Naive thymus-derived CD4-positive, alpha-beta T cell (primary cell): Measurements from ENCODE around the gene CYP1A1. TPM values are rescaled to one million over a fixed set of nuclear protein-coding genes. Genes with fewer than 3 reads are reported as not detected.

Source experiments
- ATAC-seq: fragments of 150-1000 bp; cut with Tn5 transposase; 2 replicates; pipeline ENCODE4 v1.10.0; 2021; ENCODE audit warnings: mild to moderate bottlenecking, moderate library complexity
- CTCF ChIA-PET: fragments of 350-600 bp; sonication (Branson Sonifier 250); formaldehyde crosslinking; loops from one replicate; lab custom pipeline; 2021; ENCODE audit warnings: antibody characterized with exemption; lab: Charles Lee
- POLR2A ChIA-PET: fragments of 350-600 bp; sonication (Branson Sonifier 250); formaldehyde crosslinking; loops from one replicate; lab custom pipeline; 2021; ENCODE audit warnings: antibody characterized with exemption, inconsistent platforms; lab: Charles Lee
- DNase-seq, 9 donors: peaks; one replicate each; pipeline versions ENCODE4 v3.0.0 to v3.0.0-alpha.2; 2020 to 2022; ENCODE audit warnings: mixed read lengths in 1 of 9
- H3K27ac ChIP-seq: one replicate; pipeline ENCODE4 v1.7.0; 2013; ENCODE audit warnings: mild to moderate bottlenecking, low read depth, low read length, moderate library complexity
- H3K27me3 ChIP-seq, 2 donors: one replicate each; pipeline ENCODE4 v1.7.0; 2013; ENCODE audit warnings: low read length in 2 of 2, mild to moderate bottlenecking in 2 of 2, moderate library complexity in 2 of 2; ENCODE audit not compliant: control insufficient read depth in 2 of 2, insufficient read depth in 2 of 2
- H3K36me3 ChIP-seq, 3 experiments: 1 replicate in 2 of 3; 2 replicates in 1 of 3; pipeline ENCODE4 v1.7.0; 2013; ENCODE audit warnings: low read length in 3 of 3, mild to moderate bottlenecking in 3 of 3, moderate library complexity in 1 of 3; ENCODE audit not compliant: insufficient read depth in 3 of 3, control insufficient read depth in 2 of 3
- H3K4me1 ChIP-seq, 2 donors: one replicate each; pipeline ENCODE4 v1.7.0; 2013; ENCODE audit warnings: low read length in 2 of 2, mild to moderate bottlenecking in 2 of 2, moderate library complexity in 1 of 2; ENCODE audit not compliant: control insufficient read depth in 2 of 2, insufficient read depth in 2 of 2
- H3K4me3 ChIP-seq: 2 replicates; pipeline ENCODE4 v1.7.0; 2013; ENCODE audit warnings: mild to moderate bottlenecking, low read length
- H3K9me3 ChIP-seq, 3 experiments: 1 replicate in 2 of 3; 2 replicates in 1 of 3; pipeline ENCODE4 v1.7.0; 2013; ENCODE audit warnings: low read length in 3 of 3; ENCODE audit not compliant: control insufficient read depth in 2 of 3
- H3K27ac Mint-ChIP-seq, 9 donors: one replicate each; pipeline ENCODE4 v1.8.0; 2020 to 2022; ENCODE audit warnings: mixed read lengths in 9 of 9, mild to moderate bottlenecking in 8 of 9, moderate library complexity in 5 of 9, inconsistent platforms in 2 of 9
- H3K27me3 Mint-ChIP-seq, 5 donors: one replicate each; pipeline ENCODE4 v1.8.0; 2021 to 2022; ENCODE audit warnings: mixed read lengths in 5 of 5, mild to moderate bottlenecking in 1 of 5
- H3K36me3 Mint-ChIP-seq, 5 donors: one replicate each; pipeline ENCODE4 v1.8.0; 2020 to 2022; ENCODE audit warnings: mixed read lengths in 5 of 5, mild to moderate bottlenecking in 3 of 5, inconsistent platforms in 1 of 5
- H3K4me1 Mint-ChIP-seq, 7 donors: one replicate each; pipeline ENCODE4 v1.8.0; 2020 to 2022; ENCODE audit warnings: mixed read lengths in 7 of 7, mild to moderate bottlenecking in 3 of 7, inconsistent platforms in 1 of 7
- H3K4me3 Mint-ChIP-seq, 10 donors: one replicate each; pipeline ENCODE4 v1.8.0; 2020 to 2022; ENCODE audit warnings: mild to moderate bottlenecking in 10 of 10, mixed read lengths in 10 of 10, moderate library complexity in 6 of 10, inconsistent platforms in 2 of 10
- H3K9me3 Mint-ChIP-seq, 11 donors: one replicate each; pipeline ENCODE4 v1.8.0; 2020 to 2022; ENCODE audit warnings: mixed read lengths in 11 of 11, mild to moderate bottlenecking in 4 of 11, inconsistent platforms in 1 of 11, moderate library complexity in 1 of 11
- intact Hi-C, 2 donors: fragments of 100-400 bp; cut with micrococcal nuclease; formaldehyde crosslinking; loops; one replicate each; pipeline ENCODE4 v1.15.1; 2023
- polyA plus RNA-seq, 2 donors: library from polyadenylated mRNA; unstranded; fragments of 300-500 nt; fragmentation: Illumina TruSeq; gene quantifications; one replicate each; pipeline ENCODE4 v1.2.3, GENCODE V29; 2021
- total RNA-seq, 6 experiments: library from RNA in 5 of 6; stranded (reverse) in 5 of 6; gene quantifications; 1 replicate in 5 of 6; 2 replicates in 1 of 6; pipeline ENCODE4 v1.2.3 and lab custom pipeline; 2021 to 2026

Gene CYP1A1
- total and polyA plus RNA-seq, 7 experiments from 2014 or later: 0.63 TPM; not detected in 6

DNA sequence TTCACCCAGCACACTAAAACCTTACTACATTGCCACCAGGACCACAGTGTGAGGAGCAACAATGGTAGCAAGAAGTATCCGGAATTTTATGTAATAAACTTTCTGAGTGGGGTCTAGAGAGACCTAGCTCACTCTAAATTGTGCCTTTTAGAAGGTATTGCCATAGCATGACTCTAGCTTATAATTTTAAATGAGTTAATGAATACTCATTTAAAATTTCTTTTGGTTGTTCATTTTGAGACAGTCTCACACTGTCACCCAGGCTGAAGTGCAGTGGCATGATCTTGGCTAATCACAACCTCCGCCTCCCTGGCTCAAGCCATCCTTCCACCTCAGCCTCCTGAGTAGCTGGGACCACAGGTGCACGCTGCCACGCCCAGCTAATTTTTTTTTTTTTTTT is 55.7 kb downstream of the CYP1A1 start:
- no peaks in the 10 kb centered on the region for H3K4me1 ChIP-seq
- Mint-ChIP-seq H3K36me3 (peaks cover 10 to 46% (median 19%) of the 10 kb centered on the region in 5 donors), H3K27me3 (no peaks in the 10 kb centered on the region), H3K4me3 (no peak overlapping the region), H3K27ac (no peak overlapping the region), H3K9me3 (peaks cover 0 to 2% (median 0%) of the 10 kb centered on the region in 11 donors), H3K4me1 (peaks cover 0 to 30% (median 23%) of the 10 kb centered on the region in 7 donors)
- POLR2A ChIA-PET: interaction anchor here (0.7 kb wide), 1 partner anchor 54 kb away, joined by 5 read pairs; no protein-coding TSS in a partner anchor
- CTCF ChIA-PET: interaction anchor here (0.7 to 0.9 kb wide), 2 partner anchors 30 to 277 kb away, joined by 3 to 4 read pairs; no protein-coding TSS in a partner anchor
- H3K27me3 ChIP-seq: no peaks in the 10 kb centered on the region
- no peak for ATAC-seq
- no peak overlapping the region for H3K4me3 ChIP-seq
- DNase-seq: no peak
- no peaks in the 10 kb centered on the region for H3K9me3 ChIP-seq
- intact Hi-C loops: no loop called here
- H3K36me3 ChIP-seq: peaks cover 8 to 36% (median 8%) of the 10 kb centered on the region in 3 experiments
- H3K27ac ChIP-seq: no peak overlapping the region

Other genes with a start within 250 kb of the CYP1A1 start
- gene ARID3B, start 184.3 kb downstream of the CYP1A1 start, total RNA-seq: 10 to 100 TPM; 29.5 to 45.4 (median 36.8) TPM
- gene ARID3B, start 184.3 kb downstream of the CYP1A1 start, polyA plus RNA-seq: 10 to 100 TPM in 1 of 2 donors, 1 to 10 TPM in 1; 5.1 to 16.3 TPM
- 100 to 1,000 TPM; 131 to 273 (median 177) TPM for gene CLK3, start 109.7 kb downstream of the CYP1A1 start, total RNA-seq
- 100 to 1,000 TPM in 1 of 2 donors, 10 to 100 TPM in 1; 57.8 to 104 TPM for gene CLK3, start 109.7 kb downstream of the CYP1A1 start, polyA plus RNA-seq
- gene EDC3, start 29.5 kb downstream of the CYP1A1 start, total RNA-seq: 10 to 100 TPM; 29.0 to 45.3 (median 38.7) TPM
- 10 to 100 TPM; 25.3 to 34.2 TPM for gene EDC3, start 29.5 kb downstream of the CYP1A1 start, polyA plus RNA-seq
- gene CYP1A2, start 23.3 kb upstream of the CYP1A1 start, total RNA-seq: not detected
- not detected for gene CYP1A2, start 23.3 kb upstream of the CYP1A1 start, polyA plus RNA-seq
- 100 to 1,000 TPM; 163 to 421 (median 228) TPM for gene CSK, start 56.6 kb upstream of the CYP1A1 start, total RNA-seq
- gene CSK, start 56.6 kb upstream of the CYP1A1 start, polyA plus RNA-seq: 100 to 1,000 TPM in 1 of 2 donors, 10 to 100 TPM in 1; 67.7 to 144 TPM
- 1 to 10 TPM in 4 of 5 experiments, under 1 TPM in 1; 0.35 to 2.4 (median 1.3) TPM for gene LMAN1L, start 87.3 kb upstream of the CYP1A1 start, total RNA-seq
- not detected for gene LMAN1L, start 87.3 kb upstream of the CYP1A1 start, polyA plus RNA-seq
- under 1 TPM in 2 of 5 experiments, not detected in 3; 0.27 to 0.60 TPM for gene CPLX3, start 101.1 kb upstream of the CYP1A1 start, total RNA-seq
- gene CPLX3, start 101.1 kb upstream of the CYP1A1 start, polyA plus RNA-seq: not detected
- 100 to 1,000 TPM in 1 of 5 experiments, 10 to 100 TPM in 4; 53.2 to 106 (median 59.2) TPM for gene ULK3, start 117.6 kb upstream of the CYP1A1 start, total RNA-seq
- gene ULK3, start 117.6 kb upstream of the CYP1A1 start, polyA plus RNA-seq: 10 to 100 TPM; 15.4 to 32.8 TPM
- 100 to 1,000 TPM in 3 of 5 experiments, 10 to 100 TPM in 2; 78.9 to 130 (median 116) TPM for gene SCAMP2, start 147.8 kb upstream of the CYP1A1 start, total RNA-seq
- 100 to 1,000 TPM; 131 to 141 TPM for gene SCAMP2, start 147.8 kb upstream of the CYP1A1 start, polyA plus RNA-seq
- gene MPI, start 164.5 kb upstream of the CYP1A1 start, total RNA-seq: 10 to 100 TPM; 34.0 to 97.8 (median 80.6) TPM
- gene MPI, start 164.5 kb upstream of the CYP1A1 start, polyA plus RNA-seq: 10 to 100 TPM; 92.5 to 98.3 TPM
- gene FAM219B, start 181.3 kb upstream of the CYP1A1 start, total RNA-seq: 100 to 1,000 TPM in 2 of 5 experiments, 10 to 100 TPM in 3; 40.5 to 111 (median 99.6) TPM
- 10 to 100 TPM; 20.2 to 27.7 TPM for gene FAM219B, start 181.3 kb upstream of the CYP1A1 start, polyA plus RNA-seq
- gene COX5A, start 212.5 kb upstream of the CYP1A1 start, total RNA-seq: 100 to 1,000 TPM in 1 of 5 experiments, 10 to 100 TPM in 4; 44.4 to 210 (median 59.2) TPM
- gene COX5A, start 212.5 kb upstream of the CYP1A1 start, polyA plus RNA-seq: 100 to 1,000 TPM; 239 to 242 TPM
- gene RPP25, start 231.2 kb upstream of the CYP1A1 start, total RNA-seq: 1 to 10 TPM in 4 of 5 experiments, under 1 TPM in 1; 0.95 to 5.8 (median 3.3) TPM
- 1 to 10 TPM; 4.0 to 5.5 TPM for gene RPP25, start 231.2 kb upstream of the CYP1A1 start, polyA plus RNA-seq